K562 (cell line): ENCODE data around the gene IGDCC3. TPM values are rescaled to one million over a fixed set of nuclear protein-coding genes. Genes with fewer than 3 reads are reported as not detected.

Source experiments
- NFIX ChIP-seq: fragments of 250-450 bp; sonication (Bioruptor Pico); IDR thresholded peaks from 2 replicates; pipeline ENCODE4 v1.4.0; 2020; ENCODE audit warnings: low read depth, mild to moderate bottlenecking, moderate library complexity
- POU5F1 ChIP-seq: fragments of 150-350 bp; IDR thresholded peaks from 2 replicates; pipeline ENCODE4 v1.6.1; 2014; ENCODE audit warnings: borderline replicate concordance, low read length, low read depth, mild to moderate bottlenecking; ENCODE audit not compliant: partially characterized antibody
- RBM34 ChIP-seq: fragments of 200-400 bp; formaldehyde crosslinking; IDR thresholded peaks from 2 replicates; pipeline ENCODE4 v1.6.1; 2018; ENCODE audit warnings: low read length, borderline replicate concordance; ENCODE audit not compliant: insufficient read depth
- SRSF1 ChIP-seq: fragments of 200-400 bp; formaldehyde crosslinking; IDR thresholded peaks from 2 replicates; pipeline ENCODE4 v1.6.1; 2017; ENCODE audit warnings: mild to moderate bottlenecking, low read depth, low read length, moderate library complexity
- ZNF512 ChIP-seq: IDR thresholded peaks from 2 replicates; pipeline ENCODE4 v1.6.1; 2016; ENCODE audit warnings: missing genetic modification characterization, missing compliant biosample characterization
- polyA plus RNA-seq, 8 experiments: library from polyadenylated mRNA; depleted of rRNA in 4 of 8; stranded (reverse) in 5 of 8; unstranded in 3 of 8; fragments of >200 nt; fragmentation: Nextera tagmentation in 2 of 8; fragmentation: Illumina TruSeq in 1 of 8; extraction: Ambion mirVana in 2 of 8; extraction: Trizol in 1 of 8; gene quantifications; 2 replicates each; pipeline versions ENCODE4 v1.2.1 to v1.2.3, GENCODE V29; 2011 to 2014; ENCODE audit warnings: inconsistent platforms in 1 of 8, missing spikeins in 1 of 8
- total RNA-seq, 7 experiments: library from RNA; depleted of rRNA in 6 of 7; stranded (reverse); fragments of >200 nt in 6 of 7; fragmentation: Illumina TruSeq in 2 of 7; extraction: Trizol in 2 of 7; gene quantifications; 2 replicates each; pipeline versions ENCODE4 v1.2.1 to v1.2.3, GENCODE V29; 2011 to 2021; ENCODE audit warnings: low replicate concordance in 1 of 7
- TF ChIP-seq, protein P1 (sequence below): fragments of 250-450 bp; sonication (Bioruptor Pico); IDR thresholded peaks from 2 replicates; pipeline ENCODE4 v1.4.0; 2020
- TF ChIP-seq, protein P2 (sequence below): fragments of 250-450 bp; sonication (Bioruptor Pico); IDR thresholded peaks from 2 replicates; pipeline ENCODE4 v1.8.0; 2022; ENCODE audit warnings: moderate library complexity, mild to moderate bottlenecking, inconsistent platforms

The IGDCC3 gene
- total and polyA plus RNA-seq, 9 of the 15 experiments (the other 6 are each of a cell fraction or from before 2014, with no cell fraction given): not detected

DNA sequence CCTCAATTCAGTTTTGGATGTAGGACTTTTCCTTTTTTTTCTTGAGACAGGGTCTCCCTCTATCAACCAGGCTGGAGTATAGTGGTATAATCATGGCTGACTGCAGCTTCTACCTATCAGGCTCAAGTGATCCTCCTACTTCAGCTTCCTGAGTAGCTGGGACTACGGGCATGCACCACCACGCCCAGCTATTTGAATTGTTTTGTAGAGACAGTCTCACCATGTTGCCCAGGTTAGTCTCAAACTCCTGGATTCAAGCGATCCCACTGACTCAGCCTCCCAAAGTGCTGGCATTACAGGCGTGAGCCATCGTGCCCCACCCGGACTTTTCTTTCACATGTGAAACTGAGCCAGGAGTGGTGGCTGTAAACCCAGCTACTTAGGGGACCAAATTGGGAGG lies 69.8 kb downstream of the IGDCC3 start (continued):
- TF ChIP-seq, protein P1, sequence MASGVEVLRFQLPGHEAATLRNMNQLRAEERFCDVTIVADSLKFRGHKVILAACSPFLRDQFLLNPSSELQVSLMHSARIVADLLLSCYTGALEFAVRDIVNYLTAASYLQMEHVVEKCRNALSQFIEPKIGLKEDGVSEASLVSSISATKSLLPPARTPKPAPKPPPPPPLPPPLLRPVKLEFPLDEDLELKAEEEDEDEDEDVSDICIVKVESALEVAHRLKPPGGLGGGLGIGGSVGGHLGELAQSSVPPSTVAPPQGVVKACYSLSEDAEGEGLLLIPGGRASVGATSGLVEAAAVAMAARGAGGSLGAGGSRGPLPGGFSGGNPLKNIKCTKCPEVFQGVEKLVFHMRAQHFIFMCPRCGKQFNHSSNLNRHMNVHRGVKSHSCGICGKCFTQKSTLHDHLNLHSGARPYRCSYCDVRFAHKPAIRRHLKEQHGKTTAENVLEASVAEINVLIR: no peak
- TF ChIP-seq SRSF1 (no peak), RBM34 (no peak), NFIX (CRISPR knock-in tag) (no peak), ZNF512 (tag) (no peak), POU5F1 (no peak)
- TF ChIP-seq, protein P2, sequence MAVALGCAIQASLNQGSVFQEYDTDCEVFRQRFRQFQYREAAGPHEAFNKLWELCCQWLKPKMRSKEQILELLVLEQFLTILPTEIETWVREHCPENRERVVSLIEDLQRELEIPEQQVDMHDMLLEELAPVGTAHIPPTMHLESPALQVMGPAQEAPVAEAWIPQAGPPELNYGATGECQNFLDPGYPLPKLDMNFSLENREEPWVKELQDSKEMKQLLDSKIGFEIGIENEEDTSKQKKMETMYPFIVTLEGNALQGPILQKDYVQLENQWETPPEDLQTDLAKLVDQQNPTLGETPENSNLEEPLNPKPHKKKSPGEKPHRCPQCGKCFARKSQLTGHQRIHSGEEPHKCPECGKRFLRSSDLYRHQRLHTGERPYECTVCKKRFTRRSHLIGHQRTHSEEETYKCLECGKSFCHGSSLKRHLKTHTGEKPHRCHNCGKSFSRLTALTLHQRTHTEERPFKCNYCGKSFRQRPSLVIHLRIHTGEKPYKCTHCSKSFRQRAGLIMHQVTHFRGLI (CRISPR knock-in tag): no peak
